ENCODE results near the gene PEX6.

PEX6 gene

DNA sequence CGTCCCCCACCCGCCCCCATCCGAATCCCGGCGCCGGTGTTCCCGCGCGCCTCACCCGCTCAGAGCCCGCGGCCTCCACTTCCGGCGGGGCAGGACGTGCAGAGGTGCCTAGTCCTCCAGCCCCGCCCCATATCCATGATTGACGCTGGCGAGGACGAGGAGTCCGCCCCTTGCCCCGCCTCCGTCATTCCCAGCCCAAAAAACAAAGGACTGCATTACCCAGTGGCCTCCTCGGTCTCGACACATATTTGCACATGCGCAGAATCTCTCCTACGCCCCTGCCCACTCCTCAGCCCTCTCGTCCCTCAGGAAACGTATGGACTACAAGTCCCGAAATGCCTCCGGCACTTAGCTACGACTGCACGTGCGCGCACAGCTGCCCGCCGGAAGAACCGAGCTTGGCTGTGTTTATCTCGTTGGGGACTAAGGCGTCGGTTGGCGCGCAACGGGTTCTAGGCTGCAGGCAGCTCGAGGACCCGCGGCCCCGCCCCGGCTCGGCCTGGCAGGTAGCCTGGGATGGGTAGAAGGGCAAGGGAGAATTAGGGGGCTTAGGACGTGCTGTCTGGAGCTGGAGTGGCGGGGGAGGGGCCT, 35.0 kb upstream of the PEX6 start, which contains the start of the genes KLHDC3 and MEA1:
KLHDC3 (plus strand) TSS at position 407 of the 591 bp plus-strand sequence. CDS start 2,944 bp downstream, outside the sequence.
MEA1 (minus strand) TSS at position 104 of the 591 bp plus-strand sequence. CDS start 133 bp downstream, outside the sequence.
- Mint-ChIP-seq H3K4me1 (peaks cover 57% of the 10 kb centered on the region), H3K36me3 (ENCODE audit: low read depth) (peaks cover 24% of the 10 kb centered on the region), H3K9me3 (no peaks in the 10 kb centered on the region), H3K27ac (peak within 1 kb of the TSS; percentile 83), H3K4me3 (peak within 1 kb of the TSS; percentile 93), H3K27me3 (ENCODE audit: low read depth, poor library complexity) (peaks cover 4% of the 10 kb centered on the region)
- peak; percentile 99 for DNase-seq
- TF ChIP-seq, protein P1, sequence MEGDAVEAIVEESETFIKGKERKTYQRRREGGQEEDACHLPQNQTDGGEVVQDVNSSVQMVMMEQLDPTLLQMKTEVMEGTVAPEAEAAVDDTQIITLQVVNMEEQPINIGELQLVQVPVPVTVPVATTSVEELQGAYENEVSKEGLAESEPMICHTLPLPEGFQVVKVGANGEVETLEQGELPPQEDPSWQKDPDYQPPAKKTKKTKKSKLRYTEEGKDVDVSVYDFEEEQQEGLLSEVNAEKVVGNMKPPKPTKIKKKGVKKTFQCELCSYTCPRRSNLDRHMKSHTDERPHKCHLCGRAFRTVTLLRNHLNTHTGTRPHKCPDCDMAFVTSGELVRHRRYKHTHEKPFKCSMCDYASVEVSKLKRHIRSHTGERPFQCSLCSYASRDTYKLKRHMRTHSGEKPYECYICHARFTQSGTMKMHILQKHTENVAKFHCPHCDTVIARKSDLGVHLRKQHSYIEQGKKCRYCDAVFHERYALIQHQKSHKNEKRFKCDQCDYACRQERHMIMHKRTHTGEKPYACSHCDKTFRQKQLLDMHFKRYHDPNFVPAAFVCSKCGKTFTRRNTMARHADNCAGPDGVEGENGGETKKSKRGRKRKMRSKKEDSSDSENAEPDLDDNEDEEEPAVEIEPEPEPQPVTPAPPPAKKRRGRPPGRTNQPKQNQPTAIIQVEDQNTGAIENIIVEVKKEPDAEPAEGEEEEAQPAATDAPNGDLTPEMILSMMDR (IDR thresholded peaks at IDR 0.05) = no peak

- peaks cover 57% of the 10 kb centered on the region for H3K4me1 Mint-ChIP-seq
- TF ChIP-seq, protein P1 (IDR thresholded peaks at IDR 0.05) = no peak
- peaks cover 22% of the 10 kb centered on the region for H3K36me3 Mint-ChIP-seq (ENCODE audit: low read depth)
- no peak for DNase-seq
- no peaks in the 10 kb centered on the region for H3K9me3 Mint-ChIP-seq
- H3K27ac Mint-ChIP-seq = peak overlapping the region; percentile 79
- no peaks in the 10 kb centered on the region for H3K27me3 Mint-ChIP-seq (ENCODE audit: low read depth, poor library complexity)
- peak overlapping the region; percentile 93 for H3K4me3 Mint-ChIP-seq
Measured at GRCh38 chr6:43013097-43013842, 34.3 kb upstream of the PEX6 start.

- Mint-ChIP-seq H3K4me1 (peaks cover 57% of the 10 kb centered on the region), H3K9me3 (no peaks in the 10 kb centered on the region), H3K27me3 (ENCODE audit: low read depth, poor library complexity) (no peaks in the 10 kb centered on the region), H3K36me3 (ENCODE audit: low read depth) (peaks cover 22% of the 10 kb centered on the region), H3K4me3 (peak overlapping the region; percentile 93), H3K27ac (no peak overlapping the region)
- TF ChIP-seq, protein P1 (IDR thresholded peaks at IDR 0.05) = no peak
- DNase-seq = no peak
Measured at GRCh38 chr6:43012364-43012763, 33.4 kb upstream of the PEX6 start.

DNA sequence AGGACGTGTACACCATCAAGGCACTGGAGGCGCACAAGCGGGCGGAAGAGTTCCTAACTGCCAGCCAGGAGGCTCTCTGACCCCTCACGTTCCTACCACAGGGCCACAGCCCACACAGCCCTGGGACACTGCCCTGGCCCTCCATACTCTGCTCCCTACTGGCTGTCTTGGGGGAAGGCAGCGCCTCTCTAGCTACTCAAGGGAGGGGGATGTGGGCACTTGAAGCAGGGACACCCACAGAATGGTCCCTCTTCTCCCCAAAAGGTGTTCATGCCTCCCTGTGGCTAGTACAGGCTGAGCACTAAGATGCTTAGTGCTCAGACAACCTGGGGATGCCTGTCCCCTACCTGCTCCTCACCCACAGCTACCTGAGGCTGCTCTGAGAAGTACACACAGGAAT, 32.2 kb upstream of the PEX6 start:
- H3K4me1 Mint-ChIP-seq = peaks cover 50% of the 10 kb centered on the region
- no peak overlapping the region for H3K27ac Mint-ChIP-seq
- TF ChIP-seq, protein P1 (IDR thresholded peaks at IDR 0.05) = no peak
- no peaks in the 10 kb centered on the region for H3K27me3 Mint-ChIP-seq (ENCODE audit: low read depth, poor library complexity)
- no peak for DNase-seq
- H3K9me3 Mint-ChIP-seq = no peaks in the 10 kb centered on the region
- peaks cover 22% of the 10 kb centered on the region for H3K36me3 Mint-ChIP-seq (ENCODE audit: low read depth)
- peak overlapping the region; percentile 29 for H3K4me3 Mint-ChIP-seq

- Mint-ChIP-seq H3K27ac (no peak overlapping the region), H3K9me3 (no peaks in the 10 kb centered on the region)
- DNase-seq = peak; percentile 23
Measured at GRCh38 chr6:43009124-43009523, 30.1 kb upstream of the PEX6 start.

More at GRCh38 chr6:43009124-43009523, 30.1 kb upstream of the PEX6 start:
- no peak overlapping the region for H3K4me3 Mint-ChIP-seq
- TF ChIP-seq, protein P1 (IDR thresholded peaks at IDR 0.05) = no peak
- peaks cover 34% of the 10 kb centered on the region for H3K4me1 Mint-ChIP-seq
- peaks cover 2% of the 10 kb centered on the region for H3K27me3 Mint-ChIP-seq (ENCODE audit: low read depth, poor library complexity)
- H3K36me3 Mint-ChIP-seq (ENCODE audit: low read depth) = peaks cover 34% of the 10 kb centered on the region

All from nephron progenitor cell (in vitro differentiated cells).